Left ventricle myocardium inferior (tissue), 1 donor: ENCODE data around the gene LCP2. TPM values are rescaled to one million over a fixed set of nuclear protein-coding genes. Genes with fewer than 3 reads are reported as not detected.

Experiments
- DNase-seq: peaks from one replicate; pipeline ENCODE4 v3.0.0-alpha.2; 2020
- H3K27ac ChIP-seq: fragments of 200-600 bp; replicated peaks from 2 replicates; pipeline ENCODE4 v1.8.0; 2021
- H3K27me3 ChIP-seq: fragments of 200-600 bp; 2 replicates; pipeline ENCODE4 v1.8.0; 2021; ENCODE audit warnings: low read depth
- H3K36me3 ChIP-seq: fragments of 200-600 bp; 2 replicates; pipeline ENCODE4 v1.8.0; 2021
- H3K4me1 ChIP-seq: fragments of 200-600 bp; 2 replicates; pipeline ENCODE4 v1.8.0; 2021
- H3K4me3 ChIP-seq: fragments of 200-600 bp; 2 replicates; pipeline ENCODE4 v1.8.0; 2021; ENCODE audit warnings: mild to moderate bottlenecking, moderate library complexity
- H3K9me3 ChIP-seq: fragments of 200-600 bp; replicated peaks from 2 replicates; pipeline ENCODE4 v1.8.0; 2021
- CTCF ChIP-seq: fragments of 200-600 bp; IDR thresholded peaks from 2 replicates; pipeline ENCODE4 v1.8.0; 2021; ENCODE audit warnings: antibody characterized with exemption, mild to moderate bottlenecking, borderline replicate concordance
- intact Hi-C: fragments of 100-400 bp; cut with micrococcal nuclease; formaldehyde crosslinking; loops from one replicate; pipeline ENCODE4 v1.11.0; 2022
- total RNA-seq: library from RNA; stranded (reverse); fragmentation: NEBNext Ultra II Directional; extraction: Animal tissue kit (Norgen Biotek cat#: 25700); gene quantifications from one replicate; pipeline ENCODE4 v1.2.1, GENCODE V29; 2021
- donor health status: DM: no; HTN: yes; CAD: no; lungs with severe emphysema.

The LCP2 gene
- total RNA-seq, 1 donor from 2014 or later, result 3.9 TPM

- H3K27me3 ChIP-seq, result peaks cover 22% of the 10 kb centered on the region
- DNase-seq, result no peak
- no peak for TF ChIP-seq CTCF
- H3K27ac ChIP-seq, result no peak overlapping the region
- no peak overlapping the region for H3K4me3 ChIP-seq
- no peaks in the 10 kb centered on the region for H3K9me3 ChIP-seq
- H3K4me1 ChIP-seq, result peaks cover 11% of the 10 kb centered on the region
- H3K36me3 ChIP-seq, result no peaks in the 10 kb centered on the region
- intact Hi-C loops, result no loop called here
Measured at GRCh38 chr5:170218726-170219125, 78.9 kb downstream of the LCP2 start.

- no peak overlapping the region for H3K27ac ChIP-seq
- H3K9me3 ChIP-seq, result no peaks in the 10 kb centered on the region
- intact Hi-C loops, result no loop called here
- peaks cover 22% of the 10 kb centered on the region for H3K27me3 ChIP-seq
- H3K4me1 ChIP-seq, result peaks cover 9% of the 10 kb centered on the region
- no peaks in the 10 kb centered on the region for H3K36me3 ChIP-seq
- DNase-seq, result no peak
- no peak overlapping the region for H3K4me3 ChIP-seq
- TF ChIP-seq CTCF, result no peak
Measured at GRCh38 chr5:170217831-170218230, 79.7 kb downstream of the LCP2 start.

- no peak overlapping the region for H3K4me3 ChIP-seq
- no peaks in the 10 kb centered on the region for H3K36me3 ChIP-seq
- TF ChIP-seq CTCF, result peak; percentile 61
- no peak overlapping the region for H3K27ac ChIP-seq
- intact Hi-C loops, result no loop called here
- peaks cover 28% of the 10 kb centered on the region for H3K27me3 ChIP-seq
- H3K4me1 ChIP-seq, result no peaks in the 10 kb centered on the region
- DNase-seq, result no peak
- H3K9me3 ChIP-seq, result no peaks in the 10 kb centered on the region
Measured at GRCh38 chr5:170216257-170216864, 81.2 kb downstream of the LCP2 start.

GRCh38 chr5:170211575-170212334, 85.8 kb downstream of the LCP2 start:
- H3K36me3 ChIP-seq, result no peaks in the 10 kb centered on the region
- H3K4me3 ChIP-seq, result no peak overlapping the region
- peaks cover 6% of the 10 kb centered on the region for H3K9me3 ChIP-seq
- peaks cover 46% of the 10 kb centered on the region for H3K27me3 ChIP-seq
- no peak for DNase-seq
- no peak overlapping the region for H3K27ac ChIP-seq
- H3K4me1 ChIP-seq, result no peaks in the 10 kb centered on the region
- TF ChIP-seq CTCF, result no peak
- intact Hi-C loops, result no loop called here

GRCh38 chr5:170206958-170207357, 90.6 kb downstream of the LCP2 start:
- DNase-seq, result no peak
- no peaks in the 10 kb centered on the region for H3K36me3 ChIP-seq
- no peak overlapping the region for H3K27ac ChIP-seq
- TF ChIP-seq CTCF, result no peak
- intact Hi-C loops, result no loop called here
- H3K9me3 ChIP-seq, result peaks cover 6% of the 10 kb centered on the region
- H3K4me3 ChIP-seq, result no peak overlapping the region
- no peaks in the 10 kb centered on the region for H3K4me1 ChIP-seq
- H3K27me3 ChIP-seq, result peaks cover 58% of the 10 kb centered on the region
